Neural cell (in vitro differentiated cells): ENCODE measurements around the gene GRID1. TPM values are rescaled to one million over a fixed set of nuclear protein-coding genes. Genes with fewer than 3 reads are reported as not detected.

Source experiments
- H2AFZ ChIP-seq: fragments of 200-600, 300-800 bp; sonication (generic), shearing (Covaris generic); 2 replicates; pipeline ENCODE4 v1.6.0; 2014; ENCODE audit warnings: low read depth, mild to moderate bottlenecking, antibody characterized with exemption, low read length, moderate library complexity
- H3F3A ChIP-seq: fragments of 200-600 bp; shearing (Covaris generic); 2 replicates; pipeline ENCODE4 v1.6.1; 2016; ENCODE audit warnings: mild to moderate bottlenecking, moderate library complexity, mixed read lengths, antibody characterized with exemption, low read length; ENCODE audit not compliant: insufficient read depth, poor library complexity, severe bottlenecking
- H3K27ac ChIP-seq: fragments of 200-600, 300-800 bp; sonication (generic), shearing (Covaris generic); 2 replicates; pipeline ENCODE4 v1.5.1; 2014; ENCODE audit warnings: mild to moderate bottlenecking, low read length, moderate library complexity
- H3K27me3 ChIP-seq: fragments of 300-800, 200-600 bp; sonication (generic), shearing (Covaris generic); 2 replicates; pipeline ENCODE4 v1.6.0; 2014; ENCODE audit warnings: mild to moderate bottlenecking, low read depth, low read length, moderate library complexity; ENCODE audit not compliant: insufficient read depth
- H3K36me3 ChIP-seq: fragments of 300-800, 200-600 bp; sonication (generic), shearing (Covaris generic); 2 replicates; pipeline ENCODE4 v1.5.1; 2014; ENCODE audit warnings: mild to moderate bottlenecking, antibody characterized with exemption, low read length, moderate library complexity; ENCODE audit not compliant: insufficient read depth
- H3K4me2 ChIP-seq: fragments of 300-800, 200-600 bp; sonication (generic), shearing (Covaris generic); 2 replicates; pipeline ENCODE4 v1.6.0; 2014; ENCODE audit warnings: mild to moderate bottlenecking, low read length
- H3K4me3 ChIP-seq: fragments of 300-800, 200-600 bp; sonication (generic), shearing (Covaris generic); 2 replicates; pipeline ENCODE4 v1.5.1; 2014; ENCODE audit warnings: mild to moderate bottlenecking, low read length, moderate library complexity
- H3K79me2 ChIP-seq: fragments of 200-600 bp; shearing (Covaris generic); replicated peaks from 2 replicates; pipeline ENCODE4 v1.6.0; 2014; ENCODE audit warnings: mild to moderate bottlenecking, low read length, moderate library complexity; ENCODE audit not compliant: insufficient read depth
- H3K9ac ChIP-seq: fragments of 300-800, 200-600 bp; sonication (generic), shearing (Covaris generic); 2 replicates; pipeline ENCODE4 v1.6.1; 2016; ENCODE audit warnings: mild to moderate bottlenecking, low read length, mixed read lengths
- H3K9me2 ChIP-seq: fragments of 200-600 bp; shearing (Covaris generic); 2 replicates; pipeline ENCODE4 v1.6.1; 2016; ENCODE audit warnings: mild to moderate bottlenecking, low read length, mixed read lengths; ENCODE audit not compliant: insufficient read depth
- H3K9me3 ChIP-seq: fragments of 200-600, 300-800 bp; sonication (generic), shearing (Covaris generic); 2 replicates; pipeline ENCODE4 v1.6.1; 2016; ENCODE audit warnings: mild to moderate bottlenecking, mixed run types, low read length, moderate library complexity, mixed read lengths
- H4K20me1 ChIP-seq: fragments of 200-600 bp; shearing (Covaris generic); 2 replicates; pipeline ENCODE4 v1.6.1; 2016; ENCODE audit warnings: mild to moderate bottlenecking, mixed run types; ENCODE audit not compliant: insufficient read depth
- CTCF ChIP-seq: fragments of 450-650 bp; IDR thresholded peaks from 2 replicates; pipeline ENCODE4 v1.5.1; 2014; ENCODE audit warnings: antibody characterized with exemption, mild to moderate bottlenecking, moderate library complexity; ENCODE audit not compliant: poor library complexity, severe bottlenecking
- EZH2 ChIP-seq: fragments of 200-600, 300-800 bp; shearing (Covaris generic), sonication (generic); IDR thresholded peaks from 2 replicates; pipeline ENCODE4 v1.6.1; 2014; ENCODE audit warnings: antibody characterized with exemption, low read length, borderline replicate concordance, mild to moderate bottlenecking; ENCODE audit not compliant: insufficient read depth, poor library complexity, severe bottlenecking
- MXI1 ChIP-seq: fragments of 450-650 bp; conservative IDR thresholded peaks from 2 replicates; pipeline ENCODE4 v1.6.1; 2014; ENCODE audit warnings: antibody characterized with exemption, mild to moderate bottlenecking; ENCODE audit not compliant: poor library complexity, severe bottlenecking
- POLR2AphosphoS5 ChIP-seq: IDR thresholded peaks from 2 replicates; pipeline ENCODE4 v1.6.1; 2012
- RAD21 ChIP-seq: fragments of 450-650 bp; conservative IDR thresholded peaks from 2 replicates; pipeline ENCODE4 v1.6.1; 2014; ENCODE audit warnings: antibody characterized with exemption, mild to moderate bottlenecking, moderate library complexity
- REST ChIP-seq: IDR thresholded peaks from 2 replicates; pipeline ENCODE4 v1.6.1; 2012; ENCODE audit warnings: borderline replicate concordance
- SMC3 ChIP-seq: fragments of 450-650 bp; conservative IDR thresholded peaks from 2 replicates; pipeline ENCODE4 v1.6.1; 2014; ENCODE audit warnings: antibody characterized with exemption, mild to moderate bottlenecking, moderate library complexity; ENCODE audit not compliant: poor library complexity
- TAF1 ChIP-seq: IDR thresholded peaks from 2 replicates; pipeline ENCODE4 v1.6.1; 2012; ENCODE audit warnings: low read depth
- polyA plus RNA-seq: library from polyadenylated mRNA; depleted of rRNA; stranded (reverse); fragments of >200 nt; gene quantifications from 2 replicates; pipeline ENCODE4 v1.2.3, GENCODE V29; 2014

GRID1 gene
- polyA plus RNA-seq, 1 donor from 2014 or later: 7.3 TPM

GRCh38 chr10:86410542-86411124, 44.0 kb upstream of the GRID1 start:
- no peak overlapping the region for H3K4me2 ChIP-seq
- no peak overlapping the region for H2AFZ ChIP-seq

GRCh38 chr10:86409183-86409582, 42.6 kb upstream of the GRID1 start:
- no peak overlapping the region for H3K4me2 ChIP-seq
- no peak overlapping the region for H3K4me3 ChIP-seq
- no peaks in the 10 kb centered on the region for H3K9me2 ChIP-seq
- no peak overlapping the region for H3K9ac ChIP-seq
- H3K27ac ChIP-seq: no peak overlapping the region
- no peaks in the 10 kb centered on the region for H4K20me1 ChIP-seq
- H2AFZ ChIP-seq: no peak overlapping the region
- no peaks in the 10 kb centered on the region for H3K27me3 ChIP-seq
- no peaks in the 10 kb centered on the region for H3K36me3 ChIP-seq
- H3F3A ChIP-seq: no peaks in the 10 kb centered on the region
- H3K9me3 ChIP-seq: peaks cover 5% of the 10 kb centered on the region
- no peaks in the 10 kb centered on the region for H3K79me2 ChIP-seq
- TF ChIP-seq TAF1 (no peak), REST (no peak), RAD21 (no peak), CTCF (no peak), POLR2AphosphoS5 (no peak), MXI1 (no peak), SMC3 (no peak), EZH2 (no peak)

More at GRCh38 chr10:86410542-86411124, 44.0 kb upstream of the GRID1 start:
- H3F3A ChIP-seq: no peaks in the 10 kb centered on the region
- H4K20me1 ChIP-seq: no peaks in the 10 kb centered on the region
- no peaks in the 10 kb centered on the region for H3K27me3 ChIP-seq
- H3K9me2 ChIP-seq: no peaks in the 10 kb centered on the region
- H3K9ac ChIP-seq: no peak overlapping the region
- no peak overlapping the region for H3K27ac ChIP-seq
- no peaks in the 10 kb centered on the region for H3K79me2 ChIP-seq
- peaks cover 5% of the 10 kb centered on the region for H3K9me3 ChIP-seq
- no peak overlapping the region for H3K4me3 ChIP-seq
- TF ChIP-seq REST: no peak
- TF ChIP-seq MXI1: no peak
- TF ChIP-seq RAD21: no peak
- TF ChIP-seq CTCF: no peak
- H3K36me3 ChIP-seq: no peaks in the 10 kb centered on the region
